BE2C (cell line): ENCODE data around the gene HDAC4.

Experiments used
- DNase-seq: peaks from one replicate; pipeline ENCODE4 v3.0.0-alpha.2; 2020
- H3K27me3 ChIP-seq: fragments of 250-450 bp; sonication (Bioruptor Pico); 2 replicates; pipeline ENCODE4 v1.5.1; 2020; ENCODE audit warnings: mild to moderate bottlenecking
- H3K36me3 ChIP-seq: fragments of 250-450 bp; sonication (Bioruptor Pico); 2 replicates; pipeline ENCODE4 v1.5.1; 2020; ENCODE audit warnings: mild to moderate bottlenecking
- H3K4me1 ChIP-seq: fragments of 250-450 bp; sonication (Bioruptor Pico); 2 replicates; pipeline ENCODE4 v1.5.1; 2020
- H3K4me3 ChIP-seq: 2 replicates; pipeline ENCODE4 v1.5.1; 2011; ENCODE audit warnings: low read depth, low read length
- H3K9me3 ChIP-seq: fragments of 250-450 bp; sonication (Bioruptor Pico); 2 replicates; pipeline ENCODE4 v1.5.1; 2020
- TF ChIP-seq, protein P1 (sequence below): IDR thresholded peaks from 2 replicates; pipeline ENCODE4 v1.5.1; 2012; ENCODE audit warnings: mild to moderate bottlenecking, low read depth, low read length

The HDAC4 gene

DNA sequence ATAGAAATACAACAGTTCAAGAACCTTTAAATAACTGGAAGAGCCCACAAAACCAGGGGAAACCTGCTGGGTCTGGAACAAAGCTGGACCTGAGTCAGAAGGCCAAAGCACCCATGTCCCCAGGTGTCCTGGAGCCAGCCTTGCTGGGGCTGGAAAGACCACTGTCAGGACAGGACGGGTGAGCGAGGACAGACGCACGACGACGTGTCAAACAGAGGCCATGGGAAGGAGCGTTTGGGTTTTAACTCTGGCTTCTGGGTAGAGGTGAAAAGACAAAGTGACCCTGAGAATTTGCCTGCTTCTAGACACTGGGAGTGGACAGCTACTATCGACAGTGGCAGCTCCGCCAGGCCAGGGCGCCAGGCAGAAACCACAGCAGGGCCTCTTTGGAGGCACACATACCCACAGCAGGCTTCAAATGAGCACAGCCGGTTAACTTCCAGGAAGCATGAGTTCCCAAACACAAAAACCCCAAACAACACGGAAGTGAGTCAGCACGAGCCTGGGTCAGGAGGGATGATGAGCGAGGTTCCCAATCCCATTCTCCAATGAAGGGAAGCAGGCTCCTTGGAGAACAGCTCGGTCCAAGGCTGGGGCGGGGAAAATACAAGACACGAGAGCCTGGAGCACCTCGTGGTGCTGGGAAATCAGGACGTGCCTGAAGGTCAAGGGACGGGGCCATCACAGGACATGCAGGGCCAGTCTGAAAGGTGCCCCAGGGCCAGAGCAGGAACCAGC lies 344.9 kb downstream of the HDAC4 start:
- H3K36me3 ChIP-seq = peaks cover 6% of the 10 kb centered on the region
- no peak for DNase-seq
- TF ChIP-seq, protein P1, sequence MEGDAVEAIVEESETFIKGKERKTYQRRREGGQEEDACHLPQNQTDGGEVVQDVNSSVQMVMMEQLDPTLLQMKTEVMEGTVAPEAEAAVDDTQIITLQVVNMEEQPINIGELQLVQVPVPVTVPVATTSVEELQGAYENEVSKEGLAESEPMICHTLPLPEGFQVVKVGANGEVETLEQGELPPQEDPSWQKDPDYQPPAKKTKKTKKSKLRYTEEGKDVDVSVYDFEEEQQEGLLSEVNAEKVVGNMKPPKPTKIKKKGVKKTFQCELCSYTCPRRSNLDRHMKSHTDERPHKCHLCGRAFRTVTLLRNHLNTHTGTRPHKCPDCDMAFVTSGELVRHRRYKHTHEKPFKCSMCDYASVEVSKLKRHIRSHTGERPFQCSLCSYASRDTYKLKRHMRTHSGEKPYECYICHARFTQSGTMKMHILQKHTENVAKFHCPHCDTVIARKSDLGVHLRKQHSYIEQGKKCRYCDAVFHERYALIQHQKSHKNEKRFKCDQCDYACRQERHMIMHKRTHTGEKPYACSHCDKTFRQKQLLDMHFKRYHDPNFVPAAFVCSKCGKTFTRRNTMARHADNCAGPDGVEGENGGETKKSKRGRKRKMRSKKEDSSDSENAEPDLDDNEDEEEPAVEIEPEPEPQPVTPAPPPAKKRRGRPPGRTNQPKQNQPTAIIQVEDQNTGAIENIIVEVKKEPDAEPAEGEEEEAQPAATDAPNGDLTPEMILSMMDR = no peak
- H3K4me3 ChIP-seq = no peak overlapping the region
- H3K4me1 ChIP-seq = no peaks in the 10 kb centered on the region
- no peaks in the 10 kb centered on the region for H3K9me3 ChIP-seq
- H3K27me3 ChIP-seq = no peaks in the 10 kb centered on the region

DNA sequence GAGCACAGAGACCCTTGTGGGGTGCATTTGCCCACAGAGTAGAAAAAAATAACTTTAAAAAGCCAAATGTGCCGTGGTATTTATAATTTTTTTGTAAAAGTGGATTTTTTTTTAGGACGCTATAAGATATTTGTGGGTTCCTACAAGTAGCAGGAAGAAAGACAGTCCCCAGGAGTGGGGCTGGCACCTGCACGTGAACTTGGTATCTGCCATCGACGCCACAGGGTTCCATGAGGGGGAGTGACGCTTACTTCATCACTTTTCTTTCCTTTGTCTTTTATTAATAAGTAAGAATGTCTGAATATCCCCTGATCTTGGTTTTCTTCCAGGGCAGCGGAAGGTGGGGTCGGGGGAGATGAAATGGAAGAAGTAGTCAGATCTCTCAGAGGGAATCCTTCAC lies 345.9 kb downstream of the HDAC4 start:
- no peak overlapping the region for H3K4me3 ChIP-seq
- no peak for DNase-seq
- H3K9me3 ChIP-seq = no peaks in the 10 kb centered on the region
- no peaks in the 10 kb centered on the region for H3K4me1 ChIP-seq
- no peaks in the 10 kb centered on the region for H3K27me3 ChIP-seq
- peaks cover 6% of the 10 kb centered on the region for H3K36me3 ChIP-seq
- TF ChIP-seq, protein P1 = no peak

DNA sequence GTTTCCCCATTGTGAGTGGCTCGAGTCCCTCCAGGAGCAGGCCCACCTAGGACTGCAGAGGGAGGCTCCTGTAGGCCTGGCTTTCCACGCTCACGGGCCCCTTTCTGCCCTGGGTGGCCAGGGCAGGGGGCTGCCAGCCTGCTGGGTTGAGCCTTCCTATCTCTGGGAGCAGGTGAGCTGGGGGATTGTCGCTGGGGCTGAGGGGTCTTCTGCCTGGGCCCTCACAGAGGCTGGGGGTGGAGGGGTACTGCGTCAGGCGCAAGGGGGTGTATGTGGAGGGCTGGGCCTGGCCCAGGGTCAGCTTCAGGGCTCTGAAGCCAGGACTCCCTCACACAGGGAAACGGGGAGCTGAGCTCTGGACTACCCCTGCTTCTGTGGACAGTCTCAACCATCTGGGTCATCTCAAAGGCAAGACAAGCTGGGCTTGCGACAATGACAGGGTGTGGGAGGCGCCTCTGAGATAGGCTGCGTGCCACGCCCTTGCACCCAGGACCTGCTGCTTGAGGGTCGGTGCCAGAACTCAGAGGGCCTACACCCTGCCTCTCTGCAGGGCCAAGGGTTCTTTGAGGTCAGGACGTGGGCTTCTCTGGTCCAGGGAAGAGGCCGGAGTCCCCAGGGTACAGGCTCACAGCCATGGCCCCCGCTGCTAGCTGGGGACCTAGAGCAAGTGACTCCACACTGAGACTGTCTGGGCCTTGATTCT lies 346.9 kb downstream of the HDAC4 start:
- Histone ChIP-seq H3K4me3 (no peak overlapping the region), H3K9me3 (no peaks in the 10 kb centered on the region), H3K4me1 (no peaks in the 10 kb centered on the region), H3K36me3 (peaks cover 6% of the 10 kb centered on the region), H3K27me3 (no peaks in the 10 kb centered on the region)
- no peak for DNase-seq
- TF ChIP-seq, protein P1 = no peak

DNA sequence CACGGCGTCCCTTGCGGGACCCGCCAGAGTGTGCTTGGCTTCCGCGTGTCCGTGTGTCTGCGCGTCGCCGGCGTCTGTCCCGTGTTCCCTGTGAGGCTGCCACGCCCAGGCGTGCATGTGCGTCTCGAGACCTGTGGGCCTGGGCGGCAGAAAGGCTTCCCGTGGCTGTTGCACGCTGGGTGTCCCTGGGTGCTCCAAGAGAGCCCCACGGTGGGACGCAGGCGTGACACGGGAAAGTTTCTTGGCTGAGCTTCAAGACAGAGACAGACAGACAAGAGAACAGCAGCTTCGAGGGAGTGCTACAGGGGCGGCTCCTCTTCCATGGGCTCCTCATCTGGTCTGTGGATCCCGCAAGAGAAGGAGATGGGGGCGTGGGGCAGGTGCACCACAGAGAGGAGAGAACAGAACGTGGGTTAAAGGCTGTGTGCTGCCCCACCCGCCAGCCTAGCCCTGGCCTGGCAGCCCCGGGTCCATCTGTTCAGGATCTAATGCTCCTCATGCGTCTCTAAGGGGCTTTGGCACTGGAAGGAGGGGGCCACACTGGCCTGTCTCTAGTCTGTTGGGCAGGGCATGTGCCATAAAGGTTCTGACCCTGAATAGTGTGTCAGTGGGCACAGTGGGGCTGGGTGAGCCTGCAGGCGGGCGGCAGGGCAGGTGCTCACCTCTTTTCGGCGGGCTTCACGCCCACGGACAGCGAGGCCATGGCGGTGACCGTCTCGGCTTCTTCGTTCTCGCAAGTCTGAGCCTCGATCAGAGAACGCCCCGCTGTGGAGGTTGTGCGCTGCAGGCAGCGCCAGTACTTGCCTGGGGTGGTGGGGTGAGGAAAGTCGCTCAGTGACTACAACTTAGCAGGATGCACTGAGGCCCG lies 347.8 kb downstream of the HDAC4 start:
- H3K36me3 ChIP-seq = peaks cover 6% of the 10 kb centered on the region
- TF ChIP-seq, protein P1 = no peak
- DNase-seq = no peak

DNA sequence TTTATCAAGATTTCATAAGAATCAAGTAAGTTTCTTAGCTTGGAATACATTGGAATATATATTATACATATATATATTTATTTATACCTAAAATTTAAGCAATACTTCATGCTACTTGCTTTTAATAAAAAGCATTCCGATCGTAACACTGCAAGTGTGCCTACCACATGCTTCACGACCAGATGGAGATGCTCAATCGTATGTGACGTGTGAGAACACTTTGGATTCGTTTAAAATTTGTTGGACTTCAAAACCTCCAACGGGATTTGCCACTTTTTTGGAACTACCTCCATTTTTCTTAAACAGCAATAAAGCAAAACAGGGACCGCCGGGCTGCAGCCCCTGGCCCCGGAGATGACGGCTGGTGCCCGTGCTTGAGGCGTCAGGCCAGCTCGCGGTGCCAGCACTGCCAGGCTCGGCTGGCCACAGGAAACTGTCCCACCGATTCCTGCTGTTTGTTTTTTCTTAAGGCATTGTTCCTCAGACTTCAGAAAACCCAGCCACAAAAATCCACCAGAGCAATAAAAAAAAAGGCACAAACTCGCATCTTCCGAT lies 348.9 kb downstream of the HDAC4 start:
- H3K4me3 ChIP-seq = no peak overlapping the region
- no peaks in the 10 kb centered on the region for H3K9me3 ChIP-seq
- no peaks in the 10 kb centered on the region for H3K4me1 ChIP-seq
- peaks cover 6% of the 10 kb centered on the region for H3K36me3 ChIP-seq
- no peak for DNase-seq
- no peaks in the 10 kb centered on the region for H3K27me3 ChIP-seq
- TF ChIP-seq, protein P1 = no peak

More for the DNA sequence above, 347.8 kb downstream of the HDAC4 start:
- Histone ChIP-seq H3K27me3 (no peaks in the 10 kb centered on the region), H3K9me3 (no peaks in the 10 kb centered on the region), H3K4me1 (no peaks in the 10 kb centered on the region), H3K4me3 (no peak overlapping the region)
